ENCODE measurements around the gene ELL2. TPM values are rescaled to one million over a fixed set of nuclear protein-coding genes. Genes with fewer than 3 reads are reported as not detected.
"Not testable (repeated sequence)": the region's sequence is repeated elsewhere in the genome, so short reads cannot be mapped to it uniquely, and the experiment has no call there.

Gene ELL2
- total RNA-seq, 6 experiments from 2014 or later, result 74.3 to 96.4 (median 84.5) TPM

DNA sequence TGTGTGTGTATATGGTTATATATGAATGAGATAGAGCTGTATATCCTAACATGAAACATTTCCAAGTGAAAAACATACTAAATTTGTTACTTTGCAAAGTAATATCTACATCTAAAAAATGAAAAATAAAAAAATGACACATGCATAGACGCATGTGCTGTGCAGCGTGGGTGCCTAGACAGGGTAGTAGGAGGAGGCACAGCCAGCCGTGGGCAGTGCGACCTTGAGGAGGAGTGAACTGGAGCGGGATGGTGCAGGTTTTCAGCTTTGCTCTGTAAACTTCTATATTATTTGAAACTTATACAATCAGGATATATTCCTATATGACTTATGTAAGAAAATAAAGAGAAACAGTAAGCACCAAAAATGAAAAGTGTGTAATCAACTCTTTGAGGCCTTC, 124.2 kb downstream of the ELL2 start:
- Histone ChIP-seq H3K36me3 (no peaks in the 10 kb centered on the region), H3K4me3 (no peak overlapping the region), H3K27me3 (no peaks in the 10 kb centered on the region), H3K9me3 (no peaks in the 10 kb centered on the region), H3K27ac (peak overlapping the region in 1 of 3 donors; percentile 87), H3K4me1 (peaks cover 0 to 36% (median 7%) of the 10 kb centered on the region in 4 donors)
- WGBS (ENCODE audit: insufficient coverage, low coverage, low lambda C conversion rate, missing lambda C conversion rate), result 92% methylated on average over 5 of the region's 5 CpGs
- DNase-seq (no peak), ATAC-seq (no peak)
- TF ChIP-seq, protein P1, sequence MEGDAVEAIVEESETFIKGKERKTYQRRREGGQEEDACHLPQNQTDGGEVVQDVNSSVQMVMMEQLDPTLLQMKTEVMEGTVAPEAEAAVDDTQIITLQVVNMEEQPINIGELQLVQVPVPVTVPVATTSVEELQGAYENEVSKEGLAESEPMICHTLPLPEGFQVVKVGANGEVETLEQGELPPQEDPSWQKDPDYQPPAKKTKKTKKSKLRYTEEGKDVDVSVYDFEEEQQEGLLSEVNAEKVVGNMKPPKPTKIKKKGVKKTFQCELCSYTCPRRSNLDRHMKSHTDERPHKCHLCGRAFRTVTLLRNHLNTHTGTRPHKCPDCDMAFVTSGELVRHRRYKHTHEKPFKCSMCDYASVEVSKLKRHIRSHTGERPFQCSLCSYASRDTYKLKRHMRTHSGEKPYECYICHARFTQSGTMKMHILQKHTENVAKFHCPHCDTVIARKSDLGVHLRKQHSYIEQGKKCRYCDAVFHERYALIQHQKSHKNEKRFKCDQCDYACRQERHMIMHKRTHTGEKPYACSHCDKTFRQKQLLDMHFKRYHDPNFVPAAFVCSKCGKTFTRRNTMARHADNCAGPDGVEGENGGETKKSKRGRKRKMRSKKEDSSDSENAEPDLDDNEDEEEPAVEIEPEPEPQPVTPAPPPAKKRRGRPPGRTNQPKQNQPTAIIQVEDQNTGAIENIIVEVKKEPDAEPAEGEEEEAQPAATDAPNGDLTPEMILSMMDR (IDR thresholded peaks at IDR 0.05), result no peak
- no peak for TF ChIP-seq POLR2A (IDR thresholded peaks at IDR 0.05)
- intact Hi-C loops (cut with DNase I), result no loop called here

DNA sequence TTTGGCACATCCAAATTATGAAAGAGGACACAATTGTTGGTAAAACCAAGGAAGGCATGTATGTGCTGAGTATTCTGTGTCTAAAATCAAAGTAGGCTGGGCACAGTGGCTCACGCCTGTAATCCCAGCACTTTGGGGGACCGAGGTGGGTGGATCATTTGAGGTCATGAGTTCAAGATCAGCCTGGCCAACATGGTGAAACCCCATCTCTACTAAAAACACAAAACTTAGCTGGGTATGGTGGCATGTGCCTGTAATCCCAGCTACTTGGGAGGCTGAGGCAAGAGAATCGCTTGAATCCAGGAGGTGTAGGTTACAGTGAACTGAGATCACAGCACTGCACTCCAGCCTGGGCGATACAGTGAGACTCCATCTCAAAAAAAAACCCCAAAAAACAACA, 124.7 kb downstream of the ELL2 start:
- 100% methylated on average over 1 of the region's 4 CpGs for WGBS (ENCODE audit: insufficient coverage, low coverage, low lambda C conversion rate, missing lambda C conversion rate)
- Histone ChIP-seq H3K4me1 (peaks cover 0 to 31% (median 5%) of the 10 kb centered on the region in 4 donors), H3K27ac (peak overlapping the region in 2 of 3 donors; percentile 87 to 97)

DNA sequence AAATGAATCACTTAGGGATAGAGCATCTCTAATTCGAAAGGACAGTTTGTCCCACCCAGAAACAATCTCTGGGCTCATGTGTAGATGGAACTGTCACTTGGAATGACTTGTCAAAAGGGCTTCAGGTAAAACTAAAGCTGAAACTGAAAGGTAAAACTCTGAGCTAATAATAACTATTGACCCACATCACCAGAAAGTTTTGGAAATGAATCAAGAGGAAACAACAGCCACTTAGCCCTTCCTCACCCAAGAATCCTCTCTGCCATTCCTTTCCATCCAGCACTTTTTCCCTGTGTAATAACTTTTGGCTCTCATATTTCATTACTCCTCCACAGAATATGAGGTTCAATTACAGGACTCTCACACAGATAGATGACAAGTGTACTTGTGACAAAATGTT, 125.1 kb downstream of the ELL2 start:
- Histone ChIP-seq H3K27ac (peak overlapping the region; percentile 87 to 97 (median 97)), H3K36me3 (no peaks in the 10 kb centered on the region), H3K9me3 (no peaks in the 10 kb centered on the region), H3K4me3 (no peak overlapping the region), H3K27me3 (no peaks in the 10 kb centered on the region), H3K4me1 (peaks cover 0 to 31% (median 5%) of the 10 kb centered on the region in 4 donors)
- intact Hi-C loops (cut with DNase I), result no loop called here
- DNase-seq (no peak), ATAC-seq (peak in 1 of 4 donors; percentile 33)
- 78% methylated on average over 1 of the region's 1 CpG for WGBS (ENCODE audit: insufficient coverage, low coverage, low lambda C conversion rate, missing lambda C conversion rate)
- TF ChIP-seq POLR2A (IDR thresholded peaks at IDR 0.05), result peak; percentile 25
- TF ChIP-seq, protein P1 (IDR thresholded peaks at IDR 0.05), result no peak

More for the DNA sequence above, 124.7 kb downstream of the ELL2 start:
- H3K4me3 ChIP-seq; intact Hi-C loops (cut with DNase I); H3K27me3 ChIP-seq; DNase-seq; H3K36me3 ChIP-seq; ATAC-seq; H3K9me3 ChIP-seq: not testable (repeated sequence)

DNA sequence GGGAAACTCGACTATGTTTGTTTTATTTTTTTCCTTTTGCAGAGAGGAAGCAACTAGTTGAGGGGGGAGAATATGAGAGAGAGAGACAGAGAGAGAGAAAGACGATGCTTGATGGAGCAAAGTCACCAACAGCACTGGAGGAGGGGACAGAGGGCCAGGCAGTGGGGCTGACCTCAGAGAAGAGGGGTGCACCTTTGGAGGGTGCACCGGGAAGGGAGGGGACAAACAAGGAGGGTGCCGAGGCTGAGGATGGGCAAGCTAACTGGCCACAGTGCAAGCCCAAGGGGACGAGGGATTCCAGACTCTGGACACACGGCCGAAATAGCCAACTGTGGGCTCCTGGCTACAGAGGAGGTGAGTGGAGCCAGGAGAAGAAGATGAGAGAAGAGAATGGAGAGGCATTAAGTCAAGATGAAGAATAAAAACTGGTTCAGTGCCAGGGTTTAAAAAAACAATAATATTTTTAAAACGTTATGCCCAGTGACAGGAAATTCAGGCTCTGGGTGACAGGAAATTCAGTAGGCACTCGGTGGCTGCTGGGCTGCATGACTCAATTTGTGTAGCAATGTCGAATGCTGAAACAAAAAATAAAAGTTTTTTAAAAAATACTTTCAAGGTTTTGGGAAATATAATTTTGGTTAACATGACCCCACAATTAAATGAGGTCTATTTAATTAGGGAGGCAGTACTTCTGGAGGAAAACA, 125.8 kb downstream of the ELL2 start:
- Histone ChIP-seq H3K4me3 (peak overlapping the region; percentile 35 to 64 (median 57)), H3K27me3 (no peaks in the 10 kb centered on the region), H3K4me1 (peaks cover 0 to 31% (median 5%) of the 10 kb centered on the region in 4 donors), H3K27ac (peak overlapping the region; percentile 87 to 97 (median 97)), H3K9me3 (no peaks in the 10 kb centered on the region), H3K36me3 (no peaks in the 10 kb centered on the region)
- 8% methylated on average over 10 of the region's 10 CpGs for WGBS (ENCODE audit: insufficient coverage, low coverage, low lambda C conversion rate, missing lambda C conversion rate)
- intact Hi-C loops (cut with DNase I), result no loop called here
- TF ChIP-seq, protein P1 (IDR thresholded peaks at IDR 0.05), result no peak
- peak; percentile 39 for TF ChIP-seq POLR2A (IDR thresholded peaks at IDR 0.05)
- DNase-seq (peak in 1 of 3 donors; percentile 58), ATAC-seq (peak; percentile 27 to 35 (median 30))

Other genes starting within 250 kb of the ELL2 start
- gene RHOBTB3, start 230.5 kb downstream of the ELL2 start, total RNA-seq, result 10 to 100 TPM; 24.1 to 49.1 (median 38.9) TPM
- 100 to 1,000 TPM in 3 of 6 experiments, 10 to 100 TPM in 3; 40.2 to 228 (median 82.8) TPM for gene GLRX, start 139.1 kb downstream of the ELL2 start, total RNA-seq